ENCODE data around the gene HDAC9.
"Not testable (repeated sequence)": the region's sequence is repeated elsewhere in the genome, so short reads cannot be mapped to it uniquely, and the experiment has no call there.

Gene HDAC9

GRCh38 chr7:18939771-18940592 lies 444.4 kb downstream of the HDAC9 start:
- DNase-seq (ENCODE audit: low read depth in 1 of 2, low spot score in 1 of 2), result no peak

- no peak for DNase-seq (ENCODE audit: low read depth in 1 of 2, low spot score in 1 of 2)
Observed at GRCh38 chr7:18940593-18941134, 445.1 kb downstream of the HDAC9 start.

- DNase-seq (ENCODE audit: low read depth in 1 of 2, low spot score in 1 of 2), result no peak
Observed at GRCh38 chr7:18941207-18941606, 445.7 kb downstream of the HDAC9 start.

- no peak for DNase-seq (ENCODE audit: low read depth in 1 of 2, low spot score in 1 of 2)
Observed at GRCh38 chr7:18948521-18948920, 453.0 kb downstream of the HDAC9 start.

- no peak for DNase-seq (ENCODE audit: low read depth in 1 of 2, low spot score in 1 of 2)
Observed at GRCh38 chr7:18952846-18953245, 457.3 kb downstream of the HDAC9 start.

- DNase-seq (ENCODE audit: low read depth in 1 of 2, low spot score in 1 of 2), result no peak
Observed at GRCh38 chr7:18958627-18959026, 463.1 kb downstream of the HDAC9 start.

GRCh38 chr7:18960725-18961124 lies 465.2 kb downstream of the HDAC9 start:
- DNase-seq (ENCODE audit: low read depth in 1 of 2, low spot score in 1 of 2), result no peak

- no peak for DNase-seq (ENCODE audit: low read depth in 1 of 2, low spot score in 1 of 2)
Observed at GRCh38 chr7:18962031-18962430, 466.5 kb downstream of the HDAC9 start.

- no peak for DNase-seq (ENCODE audit: low read depth in 1 of 2, low spot score in 1 of 2)
Observed at GRCh38 chr7:18965657-18966056, 470.1 kb downstream of the HDAC9 start.

GRCh38 chr7:18967755-18968154 lies 472.2 kb downstream of the HDAC9 start:
- not testable (repeated sequence) for DNase-seq (ENCODE audit: low read depth in 1 of 2, low spot score in 1 of 2)

- no peak for DNase-seq (ENCODE audit: low read depth in 1 of 2, low spot score in 1 of 2)
Observed at GRCh38 chr7:18971839-18972238, 476.3 kb downstream of the HDAC9 start.

- DNase-seq (ENCODE audit: low read depth in 1 of 2, low spot score in 1 of 2), result no peak
Observed at GRCh38 chr7:18974803-18975202, 479.3 kb downstream of the HDAC9 start.

- no peak for DNase-seq (ENCODE audit: low read depth in 1 of 2, low spot score in 1 of 2)
Observed at GRCh38 chr7:18975276-18975675, 479.7 kb downstream of the HDAC9 start.

GRCh38 chr7:18975689-18976280 lies 480.2 kb downstream of the HDAC9 start:
- DNase-seq (ENCODE audit: low read depth in 1 of 2, low spot score in 1 of 2), result no peak

- DNase-seq (ENCODE audit: low read depth in 1 of 2, low spot score in 1 of 2), result no peak
Observed at GRCh38 chr7:18976715-18977471, 481.3 kb downstream of the HDAC9 start.

- DNase-seq (ENCODE audit: low read depth in 1 of 2, low spot score in 1 of 2), result no peak
Observed at GRCh38 chr7:18978108-18978495, 482.6 kb downstream of the HDAC9 start.

- DNase-seq (ENCODE audit: low read depth in 1 of 2, low spot score in 1 of 2), result not testable (repeated sequence)
Observed at GRCh38 chr7:18990700-18991099, 495.2 kb downstream of the HDAC9 start.

GRCh38 chr7:18993933-18994668 lies 498.6 kb downstream of the HDAC9 start:
- no peak for DNase-seq (ENCODE audit: low read depth in 1 of 2, low spot score in 1 of 2)

- DNase-seq (ENCODE audit: low read depth in 1 of 2, low spot score in 1 of 2), result no peak
Observed at GRCh38 chr7:18995270-18995671, 499.7 kb downstream of the HDAC9 start.

GRCh38 chr7:18995811-18996426 lies 500.4 kb downstream of the HDAC9 start:
- no peak for DNase-seq (ENCODE audit: low read depth in 1 of 2, low spot score in 1 of 2)

- DNase-seq (ENCODE audit: low read depth in 1 of 2, low spot score in 1 of 2), result no peak
Observed at GRCh38 chr7:18996583-18996982, 501.0 kb downstream of the HDAC9 start.
